HUES48 (cell line): ENCODE data around the gene FCMR.

Source experiments
- H3K27ac ChIP-seq: one replicate; pipeline ENCODE4 v1.7.0; 2013; ENCODE audit warnings: low read depth, low read length, inconsistent platforms
- H3K27me3 ChIP-seq: 2 replicates; pipeline ENCODE4 v1.6.1; 2013; ENCODE audit warnings: mild to moderate bottlenecking, low read length; ENCODE audit not compliant: control insufficient read depth, insufficient read depth
- H3K36me3 ChIP-seq: 2 replicates; pipeline ENCODE4 v1.6.1; 2013; ENCODE audit warnings: low read length; ENCODE audit not compliant: control insufficient read depth, insufficient read depth
- H3K4me1 ChIP-seq: 2 replicates; pipeline ENCODE4 v1.6.1; 2013; ENCODE audit warnings: mild to moderate bottlenecking, low read length; ENCODE audit not compliant: control insufficient read depth, insufficient read depth
- H3K4me3 ChIP-seq: 2 replicates; pipeline ENCODE4 v1.5.1; 2013; ENCODE audit warnings: mild to moderate bottlenecking, low read depth, low read length
- H3K9ac ChIP-seq: 2 replicates; pipeline ENCODE4 v1.6.1; 2013; ENCODE audit warnings: mild to moderate bottlenecking, low read depth, low read length, moderate library complexity
- H3K9me3 ChIP-seq: 2 replicates; pipeline ENCODE4 v1.6.1; 2013; ENCODE audit warnings: low read length; ENCODE audit not compliant: control insufficient read depth, insufficient read depth

The FCMR gene

DNA sequence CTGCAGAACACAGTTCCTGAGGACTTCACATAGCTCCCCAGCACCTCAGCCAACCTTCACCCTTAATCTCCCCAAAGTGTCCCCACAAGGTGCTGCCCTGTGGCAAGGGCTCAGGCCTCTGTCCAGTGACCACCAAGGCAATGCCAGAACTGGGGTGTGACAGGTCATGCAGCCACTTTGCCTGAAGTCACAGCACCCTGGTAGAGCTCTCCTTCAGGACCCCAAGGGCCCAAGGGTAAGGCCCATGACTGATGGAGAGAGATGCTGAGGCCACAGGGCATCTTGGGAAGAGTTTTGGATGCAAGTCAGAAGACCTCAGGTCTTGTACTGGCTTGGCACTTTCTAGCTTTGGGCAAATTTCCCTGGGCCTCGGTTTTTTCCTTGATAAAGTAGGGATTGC lies 783 bp upstream of the FCMR start:
- no peaks in the 10 kb centered on the region for H3K27me3 ChIP-seq
- H3K4me3 ChIP-seq, result no peak overlapping the region
- no peak overlapping the region for H3K27ac ChIP-seq
- no peaks in the 10 kb centered on the region for H3K9me3 ChIP-seq
- H3K36me3 ChIP-seq, result no peaks in the 10 kb centered on the region
- H3K9ac ChIP-seq, result no peak overlapping the region
- no peaks in the 10 kb centered on the region for H3K4me1 ChIP-seq

DNA sequence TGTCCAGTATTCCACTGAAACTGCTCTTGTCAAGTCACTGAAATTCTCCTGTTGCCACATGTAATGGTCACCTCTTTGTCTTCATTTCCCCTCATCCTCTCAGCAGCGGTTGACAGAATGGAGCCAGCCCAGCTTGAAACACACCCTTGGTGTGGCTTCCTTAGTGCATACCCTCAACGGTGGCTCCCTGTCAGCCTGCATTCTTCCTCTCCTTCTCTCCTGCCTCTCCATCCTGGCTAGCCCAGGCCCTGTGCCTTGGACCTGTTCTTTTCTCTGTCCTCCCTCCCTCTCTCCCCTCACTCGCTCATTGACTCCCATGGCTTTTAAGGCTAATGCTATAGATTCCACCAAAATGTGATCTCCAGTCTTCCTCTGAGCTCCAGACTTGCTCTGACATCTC lies 3.7 kb downstream of the FCMR start:
- Histone ChIP-seq H3K4me3 (no peak overlapping the region), H3K27ac (no peak overlapping the region), H3K36me3 (no peaks in the 10 kb centered on the region), H3K4me1 (no peaks in the 10 kb centered on the region), H3K9me3 (no peaks in the 10 kb centered on the region), H3K9ac (no peak overlapping the region), H3K27me3 (no peaks in the 10 kb centered on the region)

- Histone ChIP-seq H3K27me3 (no peaks in the 10 kb centered on the region), H3K4me3 (no peak overlapping the region), H3K9ac (no peak overlapping the region), H3K36me3 (no peaks in the 10 kb centered on the region), H3K27ac (no peak overlapping the region), H3K9me3 (no peaks in the 10 kb centered on the region), H3K4me1 (no peaks in the 10 kb centered on the region)
Observed at GRCh38 chr1:206916000-206916709, 5.6 kb downstream of the FCMR start.

DNA sequence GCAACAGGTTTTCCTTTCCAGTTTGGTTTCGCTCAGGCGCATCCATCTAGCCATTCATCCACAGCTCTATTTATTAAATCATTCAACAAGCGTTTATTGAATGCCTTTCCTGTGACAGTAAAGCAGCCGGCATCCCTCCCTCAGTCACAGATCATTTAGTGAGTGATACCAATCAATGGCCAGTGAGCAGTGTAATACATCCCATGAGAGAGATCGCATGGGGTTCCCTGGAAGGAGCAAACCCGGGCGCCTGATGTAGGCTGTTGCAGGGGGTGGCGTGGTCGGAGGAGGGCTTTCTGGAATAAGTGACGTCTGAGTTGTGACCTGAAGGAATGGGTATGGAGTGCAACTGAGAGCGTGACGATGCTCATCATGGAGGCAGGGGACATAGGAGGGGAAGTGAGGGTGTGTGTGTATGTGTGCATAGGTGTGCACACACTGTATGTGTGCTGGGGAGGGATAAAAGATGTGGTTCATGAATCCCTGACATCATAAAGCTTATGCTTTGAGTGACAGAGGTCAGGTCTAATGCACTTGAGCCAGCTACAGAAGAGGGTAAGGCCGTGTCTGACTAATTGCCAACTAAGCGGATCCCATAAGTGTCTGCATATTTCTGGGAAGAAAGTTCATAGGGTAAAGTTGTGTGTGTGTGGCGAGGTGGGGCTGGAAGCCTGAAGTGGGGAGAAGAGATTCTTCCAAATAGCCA lies 6.6 kb downstream of the FCMR start:
- Histone ChIP-seq H3K27me3 (peaks cover 8% of the 10 kb centered on the region), H3K9me3 (no peaks in the 10 kb centered on the region), H3K4me1 (no peaks in the 10 kb centered on the region), H3K36me3 (no peaks in the 10 kb centered on the region), H3K27ac (no peak overlapping the region), H3K4me3 (no peak overlapping the region), H3K9ac (no peak overlapping the region)

DNA sequence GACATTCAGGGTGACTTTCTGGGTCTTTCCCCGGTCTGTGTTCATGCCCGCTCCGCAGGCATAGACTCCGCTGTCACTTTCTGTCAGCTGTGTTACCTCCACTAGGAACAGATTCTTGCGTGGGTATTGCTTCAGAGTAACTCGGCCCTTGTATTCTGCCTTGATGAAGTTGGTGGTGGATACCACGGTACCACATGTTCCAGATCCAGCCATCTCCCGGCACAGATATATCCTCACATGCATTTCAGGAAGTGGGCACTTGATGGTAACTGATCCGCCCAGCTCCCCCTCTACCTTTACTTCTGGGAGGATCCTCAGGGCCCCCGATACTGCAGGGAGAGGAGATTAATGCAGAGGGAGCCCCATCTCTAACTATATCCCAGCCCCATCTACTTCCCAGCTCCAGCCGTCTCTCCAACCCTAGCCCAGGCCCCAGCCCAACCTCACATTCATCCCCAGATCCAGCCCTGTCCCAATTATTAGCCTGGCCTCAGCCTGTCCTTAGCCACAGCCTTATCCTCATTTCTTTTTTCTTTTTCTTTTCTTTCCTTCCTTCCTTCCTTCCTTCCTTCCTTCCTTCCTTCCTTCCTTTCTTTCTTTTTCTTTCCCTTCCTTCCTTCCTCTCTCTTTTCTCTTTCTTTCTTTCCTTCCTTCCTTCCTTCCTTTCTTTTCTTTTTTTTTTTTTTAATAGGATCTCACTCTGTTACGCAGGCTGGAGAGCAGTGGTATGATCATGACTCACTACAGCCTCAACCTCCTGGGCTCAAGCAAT lies 7.8 kb downstream of the FCMR start:
- Histone ChIP-seq H3K4me1 (peaks cover 2% of the 10 kb centered on the region), H3K36me3 (no peaks in the 10 kb centered on the region), H3K9ac (no peak overlapping the region), H3K27me3 (peaks cover 19% of the 10 kb centered on the region), H3K27ac (no peak overlapping the region), H3K4me3 (no peak overlapping the region), H3K9me3 (no peaks in the 10 kb centered on the region)

DNA sequence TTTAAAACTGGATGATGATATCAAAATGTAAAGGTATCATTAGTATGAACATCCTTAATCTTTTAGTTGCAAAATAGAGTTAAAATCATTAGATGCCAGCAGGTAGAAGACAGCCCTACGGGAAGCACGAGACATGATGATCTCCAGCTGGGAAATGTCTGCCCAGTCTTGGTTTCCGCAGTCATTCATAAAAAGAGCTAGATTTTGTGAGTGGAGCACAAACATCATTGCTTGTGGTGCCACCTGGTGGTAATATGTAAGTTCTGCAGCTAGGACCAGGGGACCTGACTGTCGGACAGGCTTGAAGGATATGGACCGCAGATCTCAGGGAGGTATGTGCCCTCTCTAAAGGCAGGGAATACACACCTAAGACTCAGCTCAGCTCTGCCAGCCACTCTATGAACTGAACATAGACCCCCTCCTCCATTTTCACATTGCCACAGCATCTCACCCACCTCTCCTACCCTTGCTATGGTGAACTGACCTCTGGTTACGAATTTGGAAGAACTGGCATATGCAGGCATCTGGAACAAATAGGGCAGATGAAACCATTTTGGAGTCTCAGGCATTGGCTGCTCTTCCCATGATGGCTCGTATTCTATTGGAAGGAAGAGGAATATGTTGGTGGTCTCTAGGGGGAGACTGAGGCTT lies 9.2 kb downstream of the FCMR start:
- no peaks in the 10 kb centered on the region for H3K36me3 ChIP-seq
- H3K27ac ChIP-seq, result no peak overlapping the region
- no peak overlapping the region for H3K9ac ChIP-seq
- H3K4me3 ChIP-seq, result no peak overlapping the region
- no peaks in the 10 kb centered on the region for H3K9me3 ChIP-seq
- H3K4me1 ChIP-seq, result peaks cover 6% of the 10 kb centered on the region
- H3K27me3 ChIP-seq, result peaks cover 32% of the 10 kb centered on the region

GRCh38 chr1:206911064-206911663 lies 10.6 kb downstream of the FCMR start:
- no peak overlapping the region for H3K9ac ChIP-seq
- H3K4me3 ChIP-seq, result no peak overlapping the region
- H3K9me3 ChIP-seq, result no peaks in the 10 kb centered on the region
- no peak overlapping the region for H3K27ac ChIP-seq
- no peaks in the 10 kb centered on the region for H3K36me3 ChIP-seq
- H3K4me1 ChIP-seq, result peaks cover 9% of the 10 kb centered on the region
- peaks cover 42% of the 10 kb centered on the region for H3K27me3 ChIP-seq

- H3K27ac ChIP-seq, result no peak overlapping the region
- H3K36me3 ChIP-seq, result no peaks in the 10 kb centered on the region
- H3K27me3 ChIP-seq, result peaks cover 42% of the 10 kb centered on the region
- peaks cover 9% of the 10 kb centered on the region for H3K4me1 ChIP-seq
- H3K4me3 ChIP-seq, result peak overlapping the region; percentile 72
- H3K9me3 ChIP-seq, result no peaks in the 10 kb centered on the region
- no peak overlapping the region for H3K9ac ChIP-seq
Observed at GRCh38 chr1:206909883-206910318, 11.8 kb downstream of the FCMR start.

- Histone ChIP-seq H3K9me3 (no peaks in the 10 kb centered on the region), H3K4me1 (peaks cover 9% of the 10 kb centered on the region), H3K27ac (no peak overlapping the region), H3K27me3 (peaks cover 42% of the 10 kb centered on the region), H3K9ac (no peak overlapping the region), H3K36me3 (no peaks in the 10 kb centered on the region), H3K4me3 (peak overlapping the region; percentile 72)
Observed at GRCh38 chr1:206909161-206909882, 12.4 kb downstream of the FCMR start.

GRCh38 chr1:206908038-206908437 lies 13.7 kb downstream of the FCMR start:
- Histone ChIP-seq H3K27ac (no peak overlapping the region), H3K36me3 (no peaks in the 10 kb centered on the region), H3K4me3 (no peak overlapping the region), H3K4me1 (peaks cover 9% of the 10 kb centered on the region), H3K27me3 (peaks cover 42% of the 10 kb centered on the region), H3K9ac (no peak overlapping the region), H3K9me3 (no peaks in the 10 kb centered on the region)
